Fibroblast of lung (primary cell): ENCODE measurements around the gene NT5C1A. TPM values are rescaled to one million over a fixed set of nuclear protein-coding genes. Genes with fewer than 3 reads are reported as not detected.

Experiments used
- DNase-seq, 2 donors: peaks; one replicate each; pipeline versions ENCODE4 v3.0.0 to v3.0.0-alpha.2; 2010; ENCODE audit warnings: low read depth in 2 of 2
- H2AFZ ChIP-seq: 2 replicates; pipeline ENCODE4 v1.5.1; 2012; ENCODE audit warnings: low read length, control low read depth, inconsistent platforms
- H3K27ac ChIP-seq: 2 replicates; pipeline ENCODE4 v1.5.1; 2011; ENCODE audit warnings: low read length, control low read depth; ENCODE audit not compliant: insufficient read depth
- H3K27me3 ChIP-seq: 2 replicates; pipeline ENCODE4 v1.5.1; 2011; ENCODE audit warnings: mild to moderate bottlenecking, low read length; ENCODE audit not compliant: control insufficient read depth, insufficient read depth
- H3K36me3 ChIP-seq: 2 replicates; pipeline ENCODE4 v1.5.1; 2011; ENCODE audit warnings: low read length; ENCODE audit not compliant: control insufficient read depth, insufficient read depth
- H3K4me1 ChIP-seq: 2 replicates; pipeline ENCODE4 v1.5.1; 2011; ENCODE audit warnings: low read length; ENCODE audit not compliant: control insufficient read depth, insufficient read depth; ENCODE audit errors: extremely low read depth
- H3K4me2 ChIP-seq: 2 replicates; pipeline ENCODE4 v1.5.1; 2011; ENCODE audit warnings: low read length, control low read depth; ENCODE audit not compliant: insufficient read depth; ENCODE audit errors: extremely low read depth
- H3K4me3 ChIP-seq, 4 experiments: fragments of 200-600 bp in 1 of 4; sonication (generic) in 1 of 4; replicated peaks in 1 of 4; 2 replicates each; pipeline ENCODE4 v1.5.1; 2011 to 2016; ENCODE audit warnings: low read length in 4 of 4, low read depth in 3 of 4, mild to moderate bottlenecking in 3 of 4, control low read depth in 2 of 4, inconsistent platforms in 1 of 4, mixed read lengths in 1 of 4; ENCODE audit not compliant: insufficient read depth in 1 of 4; ENCODE audit errors: control extremely low read depth in 1 of 4
- H3K79me2 ChIP-seq: 2 replicates; pipeline ENCODE4 v1.5.1; 2012; ENCODE audit warnings: mild to moderate bottlenecking, low read length, inconsistent platforms; ENCODE audit not compliant: control insufficient read depth, insufficient read depth
- H3K9ac ChIP-seq: 2 replicates; pipeline ENCODE4 v1.5.1; 2011; ENCODE audit warnings: mild to moderate bottlenecking, low read length, control low read depth; ENCODE audit not compliant: insufficient read depth
- H3K9me3 ChIP-seq: 2 replicates; pipeline ENCODE4 v1.5.1; 2012; ENCODE audit warnings: low read depth, low read length; ENCODE audit not compliant: control insufficient read depth, insufficient read depth
- H4K20me1 ChIP-seq: 2 replicates; pipeline ENCODE4 v1.5.1; 2011; ENCODE audit warnings: low read length; ENCODE audit not compliant: control insufficient read depth, insufficient read depth; ENCODE audit errors: extremely low read depth
- CTCF ChIP-seq, 2 donors: IDR thresholded peaks in 1 of 2; conservative IDR thresholded peaks in 1 of 2; 1 replicate in 1 of 2; 2 replicates in 1 of 2; pipeline ENCODE4 v1.5.1; 2011 to 2012; ENCODE audit warnings: low read length in 2 of 2, control low read depth in 1 of 2, inconsistent platforms in 1 of 2, low read depth in 1 of 2, mild to moderate bottlenecking in 1 of 2
- EZH2 ChIP-seq: IDR thresholded peaks from 2 replicates; pipeline ENCODE4 v1.5.1; 2012; ENCODE audit warnings: low read length, control low read depth, mild to moderate bottlenecking; ENCODE audit errors: missing control alignments
- polyA plus RNA-seq, 2 donors: library from polyadenylated mRNA; depleted of rRNA in 1 of 2; stranded (reverse) in 1 of 2; unstranded in 1 of 2; fragments of >200 nt; gene quantifications; 2 replicates each; pipeline ENCODE4 v1.2.1, GENCODE V29; 2011 to 2012; ENCODE audit warnings: missing spikeins in 1 of 2
- total RNA-seq: library from RNA; depleted of rRNA; stranded (reverse); fragments of >200 nt; gene quantifications from 2 replicates; pipeline ENCODE4 v1.2.1, GENCODE V29; 2014

The NT5C1A gene
- total and polyA plus RNA-seq, 2 donors (not counting 1 experiment from before 2014, with no cell fraction given) = not detected

DNA sequence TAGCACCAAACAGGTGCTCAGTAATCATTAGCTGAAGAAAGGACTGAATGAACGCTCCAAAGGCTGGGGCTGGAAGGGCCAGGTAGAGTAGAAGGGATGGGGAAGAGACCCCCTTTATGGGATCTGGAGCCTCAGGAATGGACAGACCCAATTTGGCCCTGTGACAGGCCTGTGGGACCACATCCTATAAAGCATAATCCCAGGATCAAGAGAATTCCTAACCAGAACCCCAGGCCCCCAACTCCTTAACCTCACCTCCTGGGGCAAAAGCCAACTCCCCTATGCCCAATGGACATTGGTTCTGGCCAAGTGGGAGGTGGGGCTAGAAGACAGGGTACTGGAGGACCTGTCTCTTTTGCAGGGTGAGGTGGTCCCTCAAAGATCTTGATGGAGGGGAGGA lies 10.1 kb upstream of the NT5C1A start:
- Histone ChIP-seq H4K20me1 (no peaks in the 10 kb centered on the region), H2AFZ (no peak overlapping the region), H3K9me3 (no peaks in the 10 kb centered on the region), H3K4me1 (no peaks in the 10 kb centered on the region), H3K79me2 (no peaks in the 10 kb centered on the region), H3K27me3 (peaks cover 33% of the 10 kb centered on the region), H3K4me2 (no peak overlapping the region), H3K27ac (no peak overlapping the region), H3K9ac (no peak overlapping the region), H3K4me3 (no peak overlapping the region), H3K36me3 (no peaks in the 10 kb centered on the region)
- TF ChIP-seq EZH2 (no peak), CTCF (conservative IDR thresholded peaks at IDR 0.05 in 1 of 2, IDR thresholded peaks at IDR 0.05 in 1 of 2; ENCODE audit: low read depth in 1 of 2, low read length in 2 of 2) (no peak)
- DNase-seq = no peak

GRCh38 chr1:39681294-39681693 lies 9.4 kb upstream of the NT5C1A start:
- no peak overlapping the region for H3K27ac ChIP-seq
- DNase-seq = no peak
- no peak overlapping the region for H3K9ac ChIP-seq
- no peaks in the 10 kb centered on the region for H3K79me2 ChIP-seq
- H3K4me2 ChIP-seq = no peak overlapping the region
- TF ChIP-seq EZH2 (no peak), CTCF (conservative IDR thresholded peaks at IDR 0.05 in 1 of 2, IDR thresholded peaks at IDR 0.05 in 1 of 2; ENCODE audit: low read depth in 1 of 2, low read length in 2 of 2) (no peak)
- H2AFZ ChIP-seq = no peak overlapping the region
- H3K4me3 ChIP-seq = no peak overlapping the region
- H3K36me3 ChIP-seq = no peaks in the 10 kb centered on the region
- H3K9me3 ChIP-seq = no peaks in the 10 kb centered on the region
- H3K27me3 ChIP-seq = peaks cover 31% of the 10 kb centered on the region
- H3K4me1 ChIP-seq = no peaks in the 10 kb centered on the region
- H4K20me1 ChIP-seq = no peaks in the 10 kb centered on the region

DNA sequence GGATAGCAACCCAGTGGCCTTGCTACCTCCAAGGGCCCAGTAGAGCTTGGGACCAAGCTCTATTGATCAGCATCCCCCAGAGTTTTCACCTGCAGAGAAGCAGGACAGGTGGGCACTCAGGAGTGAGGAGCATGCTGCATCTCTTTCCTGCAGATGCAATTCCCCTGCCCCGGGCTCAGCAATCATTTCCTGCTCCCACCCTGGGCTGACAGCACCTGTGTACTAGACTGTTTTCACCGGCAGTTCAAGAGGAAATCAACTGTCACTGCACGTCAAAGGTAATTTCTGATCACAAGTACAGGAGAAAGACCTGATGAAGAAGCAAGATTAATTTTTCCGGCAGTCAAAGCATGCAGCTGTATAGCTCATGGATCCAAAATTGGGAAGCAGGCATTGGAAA lies 8.8 kb upstream of the NT5C1A start:
- Histone ChIP-seq H3K4me1 (no peaks in the 10 kb centered on the region), H3K9ac (no peak overlapping the region), H3K4me2 (no peak overlapping the region), H3K79me2 (no peaks in the 10 kb centered on the region), H3K4me3 (no peak overlapping the region), H3K36me3 (no peaks in the 10 kb centered on the region), H3K27me3 (peaks cover 31% of the 10 kb centered on the region), H3K9me3 (no peaks in the 10 kb centered on the region), H2AFZ (no peak overlapping the region), H4K20me1 (no peaks in the 10 kb centered on the region), H3K27ac (no peak overlapping the region)
- no peak for DNase-seq
- TF ChIP-seq EZH2 (no peak), CTCF (conservative IDR thresholded peaks at IDR 0.05 in 1 of 2, IDR thresholded peaks at IDR 0.05 in 1 of 2; ENCODE audit: low read depth in 1 of 2, low read length in 2 of 2) (no peak)
